HS-5 (cell line): Measurements from ENCODE around the gene FAM120AOS.

ENCODE experiments used
- DNase-seq: peaks from one replicate; pipeline ENCODE4 v3.0.0-alpha.2; 2012; ENCODE audit warnings: low read depth

FAM120AOS gene

DNA sequence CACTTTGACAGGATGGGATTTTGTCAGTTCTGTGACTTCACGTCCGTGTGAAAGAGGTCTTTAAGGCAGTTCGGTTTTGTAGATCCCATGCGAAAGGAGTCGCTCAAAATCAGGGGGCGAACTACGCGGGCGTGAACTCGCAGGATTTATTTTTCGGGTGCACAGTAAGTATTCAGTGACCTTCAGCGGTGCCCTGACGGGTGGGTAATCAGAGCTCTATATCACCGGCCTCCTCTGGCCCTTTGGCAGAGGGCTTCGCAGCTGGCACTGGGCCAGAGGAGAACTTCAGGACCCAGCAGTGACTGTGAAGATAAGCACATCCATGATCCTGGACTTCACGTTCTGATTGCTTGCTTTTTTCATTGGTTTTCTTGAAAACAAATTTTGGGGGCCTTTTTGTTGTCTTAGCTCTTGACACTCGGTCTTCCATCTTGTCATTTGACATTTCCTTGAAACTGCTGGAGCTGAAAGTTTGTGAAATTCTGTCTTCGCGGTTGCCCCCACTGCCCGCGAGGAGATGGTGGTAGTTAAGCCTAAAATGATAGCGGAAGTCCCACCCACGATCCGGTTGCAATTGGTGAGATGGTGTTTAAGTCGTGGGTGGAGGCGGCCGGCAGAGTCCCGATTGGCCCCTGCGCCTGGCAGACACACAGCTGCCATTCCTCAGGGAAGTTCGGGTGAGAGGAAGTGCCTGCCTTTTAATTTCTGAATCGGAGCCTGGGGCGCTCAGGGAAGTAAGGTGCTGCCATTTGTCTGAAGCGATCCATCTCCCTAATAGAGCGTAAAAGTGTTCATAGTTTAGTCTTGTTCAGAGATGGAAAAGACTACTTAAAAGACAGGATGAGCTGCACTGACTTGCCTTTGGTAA is at the start of gene FAM120AOS:
Gene FAM120AOS, minus strand, starts transcription at position 535 of the 868 bp plus-strand sequence. CDS start 872 bp downstream, outside the sequence.
- DNase-seq: peak; percentile 80

DNA sequence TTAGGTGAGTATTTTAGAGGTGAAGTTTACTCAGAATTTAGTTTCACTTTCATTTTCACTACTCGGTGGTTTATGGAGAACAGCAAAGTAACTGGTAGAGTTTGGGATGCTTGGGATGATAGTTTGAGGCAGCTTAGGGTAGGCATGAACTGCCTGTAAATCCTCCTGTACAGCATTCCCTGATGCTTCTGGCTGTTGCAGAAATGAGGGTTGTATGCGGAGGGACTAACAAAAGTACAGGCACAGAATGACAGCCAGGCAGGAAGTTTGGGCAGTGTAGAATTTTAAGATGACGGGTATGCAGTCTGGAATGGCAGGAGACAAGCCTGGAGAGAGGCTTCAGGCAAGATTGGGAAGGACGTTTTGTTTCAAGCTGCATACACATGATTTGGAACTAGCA is 48.0 kb upstream of the FAM120AOS start:
- DNase-seq: no peak

DNA sequence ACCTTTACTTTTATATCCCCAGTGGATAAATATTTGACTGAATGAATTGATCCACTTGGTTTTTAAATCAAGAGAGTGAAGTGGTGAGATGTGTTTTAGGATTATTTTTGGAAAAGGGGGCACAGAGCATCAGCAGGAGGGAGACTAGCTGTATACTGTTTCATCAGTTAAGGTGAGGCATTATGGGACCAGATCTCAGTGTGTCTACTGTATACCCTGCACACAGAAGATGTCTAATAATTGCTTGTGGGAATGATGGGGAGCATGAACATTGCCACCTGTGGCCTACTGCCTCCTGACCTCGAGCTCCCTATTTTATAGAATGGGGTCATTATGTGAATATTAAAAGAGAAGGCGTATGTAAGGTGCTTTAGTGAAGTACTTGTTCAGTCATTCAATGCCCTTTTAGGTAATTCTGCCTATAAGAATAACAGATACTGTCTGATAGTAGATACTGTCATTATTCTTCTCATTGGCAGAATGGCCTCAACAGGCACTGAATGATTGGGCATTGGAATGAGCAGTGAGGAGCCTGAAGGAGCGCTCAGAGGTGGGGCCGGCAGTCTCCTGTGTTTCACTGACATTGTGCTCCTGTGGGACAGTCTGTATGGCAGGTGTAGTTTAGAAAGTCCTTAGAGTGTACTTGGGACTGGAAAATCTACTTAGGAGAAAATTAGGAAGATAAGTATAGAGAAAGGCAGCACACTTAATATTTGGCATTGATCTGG is 47.4 kb upstream of the FAM120AOS start:
- no peak for DNase-seq

DNA sequence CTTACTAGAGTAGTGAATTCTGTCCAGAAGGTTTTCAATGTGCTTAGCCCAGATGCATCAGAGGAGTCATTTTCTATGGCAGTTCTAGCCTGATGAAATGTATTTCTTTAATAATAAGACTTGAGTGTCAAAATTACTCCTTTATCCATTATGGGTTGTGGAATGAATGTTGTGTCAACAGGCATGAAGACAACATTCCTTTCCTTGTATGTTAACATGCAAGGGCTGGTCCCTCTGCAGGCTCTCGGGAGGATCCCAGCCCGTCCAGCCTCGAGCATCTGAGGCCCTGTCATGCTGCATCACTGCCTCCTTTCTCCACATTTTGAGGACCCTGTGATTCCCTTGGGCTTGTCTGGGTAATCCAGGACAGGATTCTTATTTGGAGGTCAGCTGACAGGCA is 42.9 kb upstream of the FAM120AOS start:
- DNase-seq: no peak

DNA sequence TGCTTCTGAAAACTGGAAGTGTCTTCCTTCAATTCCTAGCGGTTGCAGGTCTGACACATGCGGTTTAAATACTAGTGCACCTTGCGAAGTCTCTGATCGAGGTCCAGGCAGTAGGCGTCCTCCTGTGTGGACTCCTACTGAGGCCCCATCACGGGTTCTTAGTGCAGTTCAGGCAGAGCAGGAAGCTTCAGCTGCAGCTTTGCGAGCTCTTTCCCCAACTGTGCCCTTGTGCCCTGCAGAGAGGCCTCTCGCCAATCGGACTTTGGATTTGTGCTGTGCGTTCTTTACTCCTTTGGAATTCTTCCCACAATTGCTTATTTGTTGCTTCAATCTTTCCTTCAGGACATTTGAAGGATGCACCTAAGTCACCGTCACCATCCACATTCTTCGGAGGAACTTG is 40.6 kb upstream of the FAM120AOS start:
- no peak for DNase-seq

DNA sequence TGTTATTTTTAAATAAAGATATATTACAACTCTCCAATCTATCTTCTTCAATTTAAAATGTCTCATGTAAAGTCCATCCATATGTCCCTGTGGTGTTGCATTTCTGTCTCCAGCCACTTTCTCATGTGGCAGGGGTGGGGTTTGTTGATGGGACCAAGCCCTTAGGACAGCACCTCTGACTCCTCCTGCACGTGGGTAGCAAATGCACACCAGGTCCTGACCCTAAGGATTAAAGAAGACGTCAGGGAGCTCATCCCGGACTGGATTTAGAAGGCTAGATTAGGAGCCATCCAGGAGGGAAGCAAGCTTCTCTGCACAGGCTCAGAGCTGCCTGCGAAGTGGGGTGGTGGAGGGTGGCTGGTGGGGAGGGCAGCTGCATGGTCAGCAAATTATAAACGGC is 38.9 kb upstream of the FAM120AOS start:
- DNase-seq: no peak

DNA sequence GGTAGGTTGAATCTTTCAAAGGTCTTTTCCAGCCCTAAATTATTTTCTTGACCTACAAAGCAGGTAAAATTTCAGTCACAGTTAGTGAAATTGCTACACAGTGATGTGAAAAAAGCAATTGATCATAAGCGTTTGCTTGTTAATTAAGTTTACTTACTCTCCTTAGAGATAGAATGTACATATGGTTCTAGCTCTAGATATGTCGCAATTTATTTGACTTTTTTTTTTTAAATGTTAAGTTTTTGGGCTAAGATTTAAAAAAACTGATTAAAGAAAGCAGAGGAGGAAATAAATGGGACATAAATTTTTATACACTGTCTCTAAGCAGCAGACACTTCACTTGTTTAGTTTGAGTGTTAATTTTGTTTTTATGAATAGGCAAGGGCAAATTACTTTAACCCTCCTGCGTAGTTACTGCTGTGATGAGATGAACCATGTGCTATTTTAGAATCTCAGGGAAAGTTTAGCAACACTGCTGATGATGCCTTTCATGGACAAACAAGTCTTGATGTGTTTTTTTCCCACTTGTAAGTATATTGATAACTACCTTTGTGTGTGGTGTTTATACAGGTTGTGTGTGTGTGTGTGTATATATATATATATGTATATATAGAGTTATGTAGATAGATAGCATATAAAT is 38.3 kb upstream of the FAM120AOS start:
- DNase-seq: no peak

DNA sequence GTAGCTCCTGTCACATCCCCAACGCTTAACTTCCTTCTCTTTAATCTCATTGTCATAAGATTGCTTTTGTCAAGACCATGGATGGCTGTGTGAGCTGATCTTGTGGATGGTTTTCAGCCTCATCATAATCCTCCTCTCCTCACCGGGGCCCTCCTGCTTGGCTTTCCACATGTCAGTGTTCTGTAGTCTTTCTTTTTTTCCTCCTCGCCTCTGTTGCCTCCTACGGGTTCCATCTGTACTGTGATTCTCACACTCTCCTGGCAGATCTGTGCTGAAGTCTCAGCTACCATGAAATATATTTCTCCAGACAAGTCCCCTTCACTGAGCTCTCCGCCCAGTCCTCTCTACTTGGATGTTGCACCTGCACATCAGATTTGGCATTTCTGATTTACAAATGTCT is 34.9 kb upstream of the FAM120AOS start:
- no peak for DNase-seq

DNA sequence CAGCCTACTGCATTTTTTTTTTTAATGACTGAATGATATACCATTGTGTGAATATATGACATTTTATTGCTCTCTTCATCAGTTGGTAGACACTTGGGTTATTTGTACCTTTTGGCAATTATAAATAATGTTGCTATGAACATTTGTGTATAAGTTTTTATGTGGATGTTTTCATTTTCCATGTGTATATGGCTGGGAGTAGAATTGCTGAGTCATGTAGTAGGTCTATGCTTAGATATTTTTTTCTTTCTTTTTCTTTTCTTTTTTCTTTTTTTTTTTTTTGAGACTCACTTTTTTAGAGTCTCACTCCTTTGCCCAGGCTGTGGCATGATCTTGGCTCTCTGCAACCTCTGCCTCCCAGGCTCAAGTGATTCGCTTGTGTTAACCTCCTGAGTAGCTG is 32.9 kb upstream of the FAM120AOS start:
- DNase-seq: no peak

DNA sequence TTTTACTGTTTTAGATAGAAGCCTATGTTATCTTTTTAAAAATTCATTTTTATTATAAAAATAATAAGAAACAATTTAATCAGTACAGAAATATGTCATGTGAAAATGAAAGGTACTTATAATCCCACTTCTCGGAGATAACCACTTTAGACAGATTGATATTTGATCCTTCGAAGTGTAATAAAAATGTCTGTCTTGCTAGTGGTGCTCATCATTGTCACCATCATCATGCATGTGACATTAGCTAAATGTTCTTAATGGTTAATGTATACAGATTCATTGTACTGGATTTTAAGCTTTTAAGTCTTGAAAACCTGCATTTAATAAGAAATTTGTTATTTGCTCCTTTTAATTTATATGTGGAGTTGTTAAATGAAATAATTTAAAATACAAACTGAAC is 30.1 kb upstream of the FAM120AOS start:
- DNase-seq: no peak

DNA sequence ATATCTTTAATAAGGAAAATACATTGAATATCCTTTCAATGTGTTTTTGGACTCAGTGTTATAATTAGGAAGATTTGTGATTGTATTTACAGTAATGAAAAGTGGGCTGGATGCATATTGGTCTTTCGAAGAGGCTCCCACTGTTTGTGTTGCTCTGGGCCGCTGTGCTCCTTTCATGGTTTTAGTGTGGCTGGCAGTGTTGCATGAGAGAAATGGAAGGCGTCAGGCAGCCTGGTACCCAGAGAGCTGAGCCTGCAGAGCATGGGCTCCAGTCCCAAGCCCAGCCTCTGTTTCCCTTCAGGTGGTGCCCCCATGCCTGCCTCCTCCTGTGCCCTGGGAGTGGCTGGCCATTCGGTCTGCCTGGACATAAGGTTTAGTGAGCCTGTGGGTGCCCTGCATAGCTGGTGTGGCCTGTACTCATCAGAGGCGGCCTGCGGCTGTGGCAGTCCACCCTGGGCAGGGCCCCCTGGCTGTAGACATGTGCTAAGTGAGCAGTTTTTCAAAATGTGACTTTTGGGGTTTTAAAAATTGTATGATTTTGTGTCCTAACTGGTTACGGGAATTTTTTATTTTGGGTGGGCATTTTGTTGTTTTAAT is 27.4 kb upstream of the FAM120AOS start:
- no peak for DNase-seq

DNA sequence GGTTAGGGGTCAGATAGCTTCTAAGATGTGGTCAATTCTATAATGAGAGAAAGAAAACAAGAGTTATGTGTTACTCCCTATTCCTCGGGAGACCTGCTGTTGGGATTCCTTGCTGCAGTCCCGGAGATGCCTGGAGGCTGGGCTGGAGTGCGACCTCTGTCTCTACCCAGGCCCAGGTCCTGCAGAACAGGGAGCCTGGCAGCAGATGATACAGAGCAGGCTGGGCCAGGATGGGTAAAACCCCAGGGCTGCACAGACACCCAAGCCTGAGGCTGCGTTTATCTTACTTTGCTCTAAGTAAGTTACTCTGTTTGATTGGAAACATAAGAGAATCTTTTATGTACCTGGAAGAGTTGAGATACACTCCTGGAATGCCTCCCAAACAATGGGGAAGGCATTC is 26.9 kb upstream of the FAM120AOS start:
- no peak for DNase-seq

DNA sequence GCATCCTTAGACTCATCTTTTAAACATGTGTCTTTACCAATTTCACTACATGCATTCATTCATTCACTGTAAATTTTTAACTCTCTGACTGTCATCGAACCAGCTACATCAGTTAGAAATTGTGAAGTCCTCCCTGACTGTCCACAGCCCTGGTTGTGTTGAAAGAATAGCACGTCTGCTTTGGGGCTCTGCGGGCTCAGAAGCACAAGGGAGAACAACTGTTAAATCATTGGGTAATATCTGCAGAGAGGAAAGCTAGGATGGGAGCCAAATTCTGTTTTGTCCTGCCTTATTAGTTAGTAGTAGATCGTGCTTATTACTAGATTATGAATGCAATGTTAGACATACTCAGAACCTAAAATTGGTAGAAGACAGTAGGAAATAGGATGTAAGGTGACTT is 26.3 kb upstream of the FAM120AOS start:
- no peak for DNase-seq

DNA sequence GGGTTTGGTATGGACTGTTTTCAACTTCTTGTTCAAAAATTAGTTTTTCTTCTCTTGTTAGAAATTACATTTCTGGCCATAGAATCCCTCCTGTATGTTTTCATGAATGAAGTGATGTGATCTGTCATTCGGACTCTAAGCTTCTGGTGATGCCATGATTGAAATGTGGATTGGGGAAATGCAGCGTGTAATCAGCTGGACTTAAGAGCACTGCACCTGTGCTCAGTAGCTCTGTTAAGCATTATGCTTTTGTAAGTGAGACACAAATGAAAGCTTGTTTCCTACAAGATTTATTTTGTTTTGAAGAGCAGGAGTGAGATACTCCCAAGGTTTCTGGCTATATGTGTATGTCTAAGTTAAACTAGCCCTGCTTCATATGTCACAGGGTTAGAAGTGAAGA is 24.0 kb upstream of the FAM120AOS start:
- DNase-seq: no peak

DNA sequence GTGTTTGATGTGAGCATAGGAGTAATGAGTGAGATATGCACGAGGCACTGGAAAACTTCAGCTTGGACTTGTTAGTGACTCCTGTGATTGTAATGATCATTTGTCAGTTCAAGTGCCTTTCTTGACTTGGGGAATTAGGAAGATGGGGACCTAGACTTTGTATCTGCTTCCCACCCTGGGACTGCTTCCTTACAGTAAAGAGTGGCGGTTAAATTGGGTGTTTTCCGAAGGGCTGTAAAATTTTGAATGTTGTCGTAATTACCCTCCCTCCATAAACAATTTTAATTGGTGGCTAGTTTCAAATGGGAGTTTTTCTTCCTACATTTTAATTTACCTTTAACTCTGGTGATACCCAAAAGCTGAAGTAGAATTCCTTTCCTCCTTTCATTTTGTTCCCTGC is 23.5 kb upstream of the FAM120AOS start:
- DNase-seq: no peak

DNA sequence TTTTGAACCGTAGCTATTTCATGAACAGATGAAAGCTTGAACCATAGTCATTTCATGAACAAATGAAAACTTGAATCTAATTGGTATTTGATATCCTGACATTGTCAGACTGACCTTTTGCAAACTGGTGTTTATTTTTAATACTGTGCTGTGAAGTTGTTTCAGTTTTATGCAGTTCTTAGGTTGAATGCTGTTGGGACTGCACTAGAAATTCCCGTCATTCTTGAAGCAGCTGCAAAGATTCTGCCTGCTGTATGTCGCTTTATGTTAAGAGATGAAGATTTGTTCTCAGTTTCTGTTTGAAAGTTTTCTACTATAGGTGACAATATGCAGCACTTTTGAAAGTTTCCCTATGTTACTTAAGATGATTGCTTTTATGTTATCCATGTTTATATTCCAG is 22.5 kb upstream of the FAM120AOS start:
- DNase-seq: no peak

DNA sequence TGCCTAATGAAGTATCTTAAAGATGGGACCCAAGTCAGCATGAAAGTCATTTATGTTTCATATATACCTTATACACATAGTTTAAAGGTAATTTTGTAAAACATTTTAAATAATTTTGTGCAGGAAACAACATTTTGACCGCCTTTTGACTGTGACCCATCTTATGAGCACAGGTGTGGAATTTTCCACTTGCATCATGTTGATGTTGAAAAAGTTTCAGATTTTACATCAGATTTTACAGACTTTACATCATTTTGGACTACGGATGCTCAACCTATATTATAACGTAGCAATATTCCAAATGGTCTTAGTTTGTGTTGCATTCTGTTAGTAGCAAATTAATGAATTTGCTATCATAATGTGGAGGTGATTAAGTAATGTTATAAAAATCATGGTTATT is 21.7 kb upstream of the FAM120AOS start:
- no peak for DNase-seq

DNA sequence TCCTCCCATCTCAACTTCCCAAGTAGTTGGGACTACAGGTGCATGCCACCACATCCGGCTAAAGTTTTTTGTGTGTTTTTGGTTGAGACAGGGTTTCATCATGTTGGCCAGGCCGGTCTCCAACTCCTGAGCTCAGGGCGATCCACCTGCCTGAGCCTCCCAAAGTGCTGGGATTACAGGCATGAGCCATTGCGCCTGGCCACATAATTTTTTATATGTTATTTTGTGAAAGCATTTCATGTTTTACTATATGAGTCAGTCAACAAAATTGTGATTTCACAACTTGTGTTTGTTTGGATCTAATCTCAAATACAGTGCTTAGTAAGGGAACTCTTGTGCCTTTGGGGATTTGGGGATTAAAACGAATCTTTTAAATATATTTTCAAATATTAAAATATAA is 20.0 kb upstream of the FAM120AOS start:
- DNase-seq: peak; percentile 39

DNA sequence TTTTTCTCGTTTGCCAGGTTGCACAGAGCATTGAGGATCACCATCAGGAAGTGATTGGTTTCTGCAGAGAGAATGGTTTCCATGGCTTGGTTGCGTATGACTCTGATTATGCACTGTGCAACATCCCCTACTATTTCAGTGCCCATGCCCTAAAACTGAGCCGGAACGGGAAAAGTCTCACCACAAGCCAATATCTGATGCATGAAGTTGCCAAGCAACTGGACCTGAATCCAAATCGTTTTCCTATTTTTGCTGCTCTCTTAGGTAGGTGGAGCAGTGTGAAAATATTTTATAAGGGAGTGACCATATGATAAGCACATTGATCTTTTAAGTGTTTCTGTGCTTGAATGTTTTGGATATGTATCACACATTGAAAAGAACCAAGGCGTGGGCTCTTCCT is 17.7 kb upstream of the FAM120AOS start:
- no peak for DNase-seq

DNA sequence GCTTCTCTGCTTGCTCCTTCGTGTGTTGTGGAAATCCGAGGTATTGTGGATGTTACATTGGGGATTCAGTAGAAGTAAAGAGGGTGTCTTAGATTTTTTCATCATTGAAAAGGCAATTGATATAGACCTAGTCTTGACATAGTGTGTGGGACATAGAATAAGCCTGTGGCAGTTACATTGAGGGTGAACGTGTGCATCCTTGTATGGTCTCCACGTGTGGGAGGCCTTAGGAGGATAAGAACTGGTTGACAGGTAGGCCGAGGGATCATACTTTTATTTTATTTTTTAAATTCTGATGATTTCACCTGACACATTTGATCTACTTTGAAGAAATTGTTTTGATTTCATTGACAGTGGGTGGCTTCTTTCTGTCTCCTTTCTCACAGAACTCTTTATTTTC is 17.0 kb upstream of the FAM120AOS start:
- no peak for DNase-seq

DNA sequence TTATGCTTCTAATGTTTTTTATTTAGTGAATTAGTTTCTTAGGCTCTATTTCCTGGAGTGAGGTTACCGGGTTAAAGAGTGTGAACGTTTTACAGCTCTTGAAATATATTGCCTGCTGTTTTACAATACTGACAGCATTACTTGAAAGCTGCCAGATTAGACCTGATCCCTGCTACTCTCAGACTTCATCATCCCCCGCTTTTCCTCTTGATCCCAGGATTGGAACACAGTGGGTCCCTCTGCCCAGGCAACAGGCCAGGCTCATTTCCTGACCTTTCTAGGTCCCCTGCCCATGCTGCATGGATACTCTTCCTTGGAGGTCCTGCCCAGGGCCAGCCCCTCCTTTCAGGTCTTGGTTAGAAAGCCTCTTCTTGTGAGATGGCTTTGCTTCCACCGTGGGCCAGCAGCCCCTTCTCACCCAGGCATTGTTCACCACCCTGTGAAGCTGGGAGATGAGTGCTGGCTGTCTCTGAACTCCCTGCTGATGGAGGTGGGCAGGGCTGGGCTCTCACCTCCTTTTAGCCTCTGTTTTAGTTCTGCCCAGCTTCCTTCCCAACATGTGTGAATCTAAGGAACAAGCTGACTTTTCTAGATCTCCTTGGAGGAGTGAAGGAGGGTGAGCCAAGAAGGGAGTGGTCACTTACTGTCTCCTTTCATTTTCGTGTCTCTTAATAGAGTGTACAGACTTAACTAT is 15.5 kb upstream of the FAM120AOS start:
- no peak for DNase-seq

DNA sequence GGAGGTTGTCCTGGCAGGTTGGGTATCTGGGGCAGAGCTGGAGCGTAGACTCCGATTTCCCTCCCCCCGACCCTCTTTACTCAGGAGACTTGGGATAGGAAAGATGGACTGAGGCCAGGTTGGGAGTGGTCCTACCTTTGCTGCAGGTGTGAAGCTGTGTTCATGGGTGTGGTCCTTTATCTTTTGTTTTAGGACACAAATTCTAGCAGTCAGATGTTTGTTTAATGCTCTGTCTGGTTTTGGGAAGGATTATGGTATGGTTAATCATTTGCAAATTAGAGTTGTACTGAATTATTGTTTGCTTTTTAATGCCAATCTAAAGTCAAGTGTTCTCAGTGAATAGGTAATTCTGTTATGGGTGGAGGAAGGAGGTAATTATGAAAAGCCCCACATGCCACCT is 14.1 kb upstream of the FAM120AOS start:
- no peak for DNase-seq
